Sigmoid colon (tissue), 4 donors: ENCODE measurements around the gene PGS1.

ENCODE experiments used
- CTCF ChIP-seq, 4 experiments: fragments of 450-650 bp in 3 of 4; fragments of 200-600 bp in 1 of 4; IDR thresholded peaks; one replicate each; pipeline ENCODE4 v1.5.1; 2016 to 2019; ENCODE audit warnings: antibody characterized with exemption in 4 of 4, mild to moderate bottlenecking in 3 of 4, moderate library complexity in 2 of 4
- EP300 ChIP-seq, 4 donors: sonication (generic); formaldehyde crosslinking; IDR thresholded peaks; one replicate each; pipeline ENCODE4 v1.6.1; 2017; ENCODE audit warnings: antibody characterized with exemption in 4 of 4

DNA sequence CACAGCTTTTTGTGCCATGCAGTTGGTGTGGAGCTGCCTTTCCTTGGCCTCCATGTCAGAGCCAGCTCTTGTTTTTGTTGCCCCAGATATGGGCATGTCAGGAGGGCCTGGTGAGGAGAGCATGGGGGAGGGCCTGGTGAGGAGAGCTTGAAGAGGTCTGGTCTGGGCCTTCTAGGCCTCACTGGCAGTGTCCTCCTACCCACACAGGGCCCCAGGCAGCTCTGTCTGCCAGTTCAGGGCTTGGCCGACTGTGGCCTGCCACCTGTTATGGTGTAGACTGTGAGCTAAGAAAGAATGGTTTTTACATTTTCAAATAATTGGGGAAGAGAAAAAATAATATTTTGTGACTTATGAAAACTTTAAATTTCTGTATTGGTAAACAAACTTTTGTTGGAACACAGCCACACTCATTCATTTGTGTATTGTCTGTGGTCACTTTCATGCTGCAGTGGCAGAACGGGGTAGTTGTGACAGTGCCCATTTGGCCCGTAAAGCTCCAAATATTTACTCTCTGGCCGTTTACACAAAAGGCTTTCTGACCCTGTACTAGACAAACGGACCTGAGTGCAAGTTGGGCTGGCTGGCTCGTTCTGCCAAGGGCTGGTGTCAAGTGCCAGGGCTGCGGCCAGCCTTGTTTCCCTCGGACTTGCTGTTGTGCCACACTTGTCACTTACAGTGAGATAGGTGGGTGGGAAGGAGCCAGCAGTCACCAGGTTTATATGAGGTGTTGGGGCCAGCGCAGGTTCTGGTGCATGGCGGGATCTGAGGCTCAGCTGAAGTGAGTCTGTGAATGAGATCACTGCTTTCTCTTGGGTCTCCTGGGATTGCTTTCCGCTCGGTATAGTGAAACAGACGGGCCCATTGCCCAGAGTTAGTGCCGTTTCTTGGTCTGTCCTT, 18.2 kb downstream of the PGS1 start:
- TF ChIP-seq CTCF (IDR thresholded peaks at IDR 0.05) (no peak), EP300 (IDR thresholded peaks at IDR 0.05) (no peak)
